ENCODE data around the gene CLEC6A. TPM values are rescaled to one million over a fixed set of nuclear protein-coding genes. Genes with fewer than 3 reads are reported as not detected.
"Not testable (repeated sequence)": the region's sequence is repeated elsewhere in the genome, so short reads cannot be mapped to it uniquely, and the experiment has no call there.

The CLEC6A gene
- total RNA-seq = not detected
- long read RNA-seq = 0 reads

DNA sequence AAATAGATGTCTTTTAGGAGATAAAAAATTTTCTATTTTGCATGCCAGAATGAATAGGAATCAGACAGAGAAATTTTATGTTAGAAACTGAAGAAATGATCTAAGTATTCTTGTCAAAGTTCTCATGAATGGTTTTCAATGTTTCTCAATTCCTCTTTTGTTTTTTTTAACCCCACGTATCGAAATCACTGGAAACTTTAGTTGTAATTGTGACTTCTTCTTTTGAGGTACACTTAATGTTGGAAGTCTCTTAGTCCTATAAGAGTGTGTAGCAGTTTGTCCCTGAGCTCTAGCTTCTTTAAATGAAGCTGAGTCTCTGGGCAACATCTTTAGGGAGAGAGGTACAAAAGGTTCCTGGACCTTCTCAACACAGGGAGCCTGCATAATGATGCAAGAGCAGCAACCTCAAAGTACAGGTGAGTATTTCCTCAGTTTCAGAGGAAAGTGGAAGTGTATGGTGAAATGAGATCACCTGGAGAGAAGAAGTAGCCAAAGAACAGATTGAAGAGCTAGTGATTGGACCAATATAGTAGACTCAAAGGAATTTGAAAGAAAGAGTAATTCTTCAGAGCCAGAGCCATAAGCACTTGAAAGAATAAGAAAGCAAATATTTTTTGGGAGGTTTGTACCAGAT, at the start of gene CLEC6A:
TSS of gene CLEC6A (plus strand) at position 236 of the 634 bp plus-strand sequence. CDS start at position 386, 150 bp downstream.
- intact Hi-C loops (cut with micrococcal nuclease) = no loop called here
- ATAC-seq = no peak
- DNase-seq = no peak

GRCh38 chr12:8419576-8419975, 36.2 kb upstream of the CLEC6A start:
- DNase-seq; intact Hi-C loops (cut with micrococcal nuclease); ATAC-seq: not testable (repeated sequence)

- DNase-seq (no peak), ATAC-seq (no peak)
- intact Hi-C loops (cut with micrococcal nuclease) = no loop called here
Measured at GRCh38 chr12:8420506-8420905, 35.3 kb upstream of the CLEC6A start.

GRCh38 chr12:8444536-8445278, 11.1 kb upstream of the CLEC6A start:
- ATAC-seq; intact Hi-C loops (cut with micrococcal nuclease): not testable (repeated sequence)

GRCh38 chr12:8445731-8446130, 10.0 kb upstream of the CLEC6A start:
- no peak for ATAC-seq
- intact Hi-C loops (cut with micrococcal nuclease) = no loop called here

More at GRCh38 chr12:8444536-8445278, 11.1 kb upstream of the CLEC6A start:
- not testable (repeated sequence) for DNase-seq

GRCh38 chr12:8446642-8447547, 8.9 kb upstream of the CLEC6A start:
- DNase-seq (no peak), ATAC-seq (no peak)
- intact Hi-C loops (cut with micrococcal nuclease) = no loop called here

More at GRCh38 chr12:8445731-8446130, 10.0 kb upstream of the CLEC6A start:
- DNase-seq = no peak

- intact Hi-C loops (cut with micrococcal nuclease) = no loop called here
- DNase-seq = no peak
- no peak for ATAC-seq
Measured at GRCh38 chr12:8449355-8449859, 6.4 kb upstream of the CLEC6A start.

DNA sequence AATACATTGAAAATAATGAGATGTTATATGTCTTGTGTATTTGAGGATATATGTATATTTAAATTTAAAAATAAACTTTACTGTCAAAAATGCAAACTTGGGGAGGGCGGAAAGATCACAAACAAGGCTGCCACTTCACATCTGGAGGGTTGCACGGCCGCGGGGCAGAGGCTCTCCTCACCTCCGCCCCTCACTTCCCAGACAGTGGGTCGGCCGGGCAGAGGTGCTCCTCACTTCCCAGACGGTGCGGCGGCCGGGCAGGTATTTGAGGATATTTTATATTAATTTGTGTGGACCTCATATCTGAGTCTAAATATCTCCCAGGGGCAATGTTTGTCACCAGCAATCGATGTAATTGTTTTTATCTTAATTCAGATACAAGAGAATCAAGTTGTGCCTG, 3.7 kb upstream of the CLEC6A start:
- intact Hi-C loops (cut with micrococcal nuclease) = no loop called here
- no peak for DNase-seq
- ATAC-seq = no peak

GRCh38 chr12:8453021-8453513, 2.7 kb upstream of the CLEC6A start:
- intact Hi-C loops (cut with micrococcal nuclease) = no loop called here
- ATAC-seq (no peak), DNase-seq (no peak)

DNA sequence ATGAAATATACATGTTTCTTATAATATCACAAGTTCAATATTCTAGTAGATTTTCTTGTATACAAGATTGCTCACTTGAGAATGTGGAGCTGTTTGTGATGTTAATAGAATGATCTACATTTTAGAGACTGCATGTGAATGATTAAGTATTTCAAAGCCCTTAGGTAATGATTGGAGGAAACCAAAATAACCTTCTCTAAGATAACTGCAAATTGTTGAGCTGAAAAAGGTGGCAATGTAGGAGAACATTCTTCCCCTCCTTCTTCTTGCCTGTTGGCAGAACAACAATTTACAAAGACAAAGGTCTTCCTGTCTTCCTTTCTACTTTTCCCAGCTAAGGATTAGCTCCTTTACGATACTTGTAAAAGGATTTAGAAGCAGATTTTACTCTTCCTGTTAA, 2.0 kb upstream of the CLEC6A start:
- ATAC-seq = no peak
- DNase-seq = no peak
- intact Hi-C loops (cut with micrococcal nuclease) = no loop called here

DNA sequence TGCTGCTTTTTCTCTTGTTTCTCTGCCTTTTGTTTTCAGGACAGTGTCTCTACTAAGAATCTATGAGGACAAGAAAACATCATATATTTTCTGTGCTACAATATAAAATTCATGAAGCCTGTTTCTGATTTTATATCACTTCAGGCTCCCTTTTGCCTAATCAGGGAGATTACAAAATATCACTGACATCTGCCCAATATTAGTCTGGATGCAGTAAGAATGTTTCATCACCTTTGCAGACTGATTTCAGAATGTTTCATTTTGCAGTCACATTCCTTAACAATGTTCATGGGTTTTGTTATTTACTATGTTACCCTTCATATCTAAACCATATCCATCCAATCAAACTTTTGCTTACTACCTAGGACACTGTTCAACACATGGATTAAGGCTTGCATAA, 491 bp upstream of the CLEC6A start:
- ATAC-seq (no peak), DNase-seq (no peak)
- intact Hi-C loops (cut with micrococcal nuclease) = no loop called here

- no peak for ATAC-seq
- intact Hi-C loops (cut with micrococcal nuclease) = no loop called here
Measured at GRCh38 chr12:8461426-8461825, 5.7 kb downstream of the CLEC6A start.

DNA sequence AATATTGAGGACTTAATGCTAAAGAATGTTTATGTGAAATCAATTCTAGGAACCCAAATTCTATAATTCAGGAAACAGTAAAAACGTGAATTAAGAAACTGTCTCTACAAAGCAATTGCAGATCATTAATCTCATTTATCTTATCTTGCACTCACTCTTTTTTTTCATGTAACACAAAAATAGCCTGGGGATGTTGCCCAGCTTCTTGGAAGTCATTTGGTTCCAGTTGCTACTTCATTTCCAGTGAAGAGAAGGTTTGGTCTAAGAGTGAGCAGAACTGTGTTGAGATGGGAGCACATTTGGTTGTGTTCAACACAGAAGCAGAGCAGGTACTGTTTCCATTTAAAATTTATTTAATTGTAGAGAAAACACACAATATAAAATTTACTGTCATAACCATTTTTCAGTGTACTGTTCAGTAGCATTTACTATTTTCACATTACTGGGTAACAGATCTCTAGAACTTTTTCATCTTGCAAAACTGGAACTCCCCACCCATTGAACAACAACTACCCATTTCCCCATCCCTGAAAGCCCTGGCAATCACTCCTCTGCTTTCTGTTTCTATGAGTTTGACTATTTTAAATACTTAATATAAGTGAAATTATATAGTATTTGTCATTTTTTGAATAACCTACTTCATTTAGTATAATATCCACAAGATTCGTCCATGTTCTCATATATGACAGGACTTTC, 9.7 kb downstream of the CLEC6A start:
- ATAC-seq (no peak), DNase-seq (no peak)
- intact Hi-C loops (cut with micrococcal nuclease) = no loop called here

More at GRCh38 chr12:8461426-8461825, 5.7 kb downstream of the CLEC6A start:
- DNase-seq = no peak

DNA sequence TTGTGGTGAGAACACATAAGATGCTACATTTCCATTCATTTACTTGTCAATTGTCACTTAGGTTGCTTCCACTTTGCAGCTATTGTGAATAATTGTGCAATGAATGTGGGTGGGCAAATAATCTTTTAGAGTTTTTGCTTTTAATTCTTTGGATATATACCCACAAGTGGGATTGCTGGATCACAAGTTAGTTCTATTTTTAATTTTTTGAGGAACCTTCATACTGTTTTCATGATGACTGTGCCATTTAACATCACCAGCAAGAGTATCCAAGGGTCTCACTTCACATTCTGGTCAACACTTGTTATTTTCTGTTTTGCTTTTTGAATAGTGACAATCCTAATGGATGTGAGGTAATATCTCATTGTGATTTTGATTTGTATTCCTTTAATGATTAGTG, 10.5 kb downstream of the CLEC6A start:
- no peak for DNase-seq
- intact Hi-C loops (cut with micrococcal nuclease) = no loop called here
- ATAC-seq = no peak

DNA sequence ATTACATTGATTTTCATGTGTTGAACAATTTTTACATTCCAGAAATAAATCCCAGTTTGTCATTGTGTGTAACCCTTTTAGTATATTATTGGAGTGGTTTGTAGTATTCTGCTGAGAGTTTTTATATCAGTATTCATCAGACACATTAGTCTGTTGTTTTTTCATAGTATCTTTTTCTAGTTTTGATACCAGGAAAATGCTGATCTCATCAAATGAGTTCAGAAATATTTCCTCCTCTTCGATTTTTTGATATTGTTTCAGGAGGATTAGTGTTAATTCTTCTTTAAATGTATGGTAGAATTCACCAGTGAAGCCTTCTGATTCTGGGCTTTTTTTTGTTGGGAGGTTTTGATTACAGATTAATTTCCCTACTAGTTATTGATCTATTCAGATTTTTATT, 15.3 kb downstream of the CLEC6A start:
- intact Hi-C loops (cut with micrococcal nuclease) = no loop called here
- ATAC-seq (no peak), DNase-seq (no peak)

DNA sequence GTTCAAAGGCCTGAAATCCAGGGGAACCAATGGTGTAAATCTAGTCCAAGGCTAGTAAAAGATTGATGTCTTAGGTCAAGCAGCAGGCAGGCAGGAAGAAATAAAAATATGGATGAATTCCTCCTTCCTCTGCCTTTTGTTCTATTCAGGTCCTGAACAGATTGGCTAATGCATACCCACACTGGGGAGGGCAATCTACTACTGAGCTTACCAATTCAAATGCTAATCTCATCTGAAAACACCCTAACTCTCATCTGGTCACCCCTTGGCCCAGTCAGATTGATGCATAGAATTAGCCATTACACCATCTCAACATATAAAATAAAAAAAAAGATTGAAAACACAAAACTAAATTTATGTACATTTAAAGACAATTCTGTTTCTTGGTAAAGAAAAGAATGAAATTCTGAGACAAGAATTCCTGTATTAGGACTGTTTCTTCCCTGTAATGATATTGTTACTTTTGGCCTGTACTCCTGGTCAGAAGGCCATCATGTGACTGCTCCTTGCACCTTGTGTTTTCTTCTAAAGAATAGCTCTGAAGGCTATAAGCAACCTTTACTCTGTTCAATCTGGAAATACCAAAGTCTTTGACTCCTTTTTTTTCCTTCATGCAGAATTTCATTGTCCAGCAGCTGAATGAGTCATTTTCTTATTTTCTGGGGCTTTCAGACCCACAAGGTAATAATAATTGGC, 19.9 kb downstream of the CLEC6A start:
- intact Hi-C loops (cut with micrococcal nuclease) = no loop called here
- ATAC-seq = no peak

DNA sequence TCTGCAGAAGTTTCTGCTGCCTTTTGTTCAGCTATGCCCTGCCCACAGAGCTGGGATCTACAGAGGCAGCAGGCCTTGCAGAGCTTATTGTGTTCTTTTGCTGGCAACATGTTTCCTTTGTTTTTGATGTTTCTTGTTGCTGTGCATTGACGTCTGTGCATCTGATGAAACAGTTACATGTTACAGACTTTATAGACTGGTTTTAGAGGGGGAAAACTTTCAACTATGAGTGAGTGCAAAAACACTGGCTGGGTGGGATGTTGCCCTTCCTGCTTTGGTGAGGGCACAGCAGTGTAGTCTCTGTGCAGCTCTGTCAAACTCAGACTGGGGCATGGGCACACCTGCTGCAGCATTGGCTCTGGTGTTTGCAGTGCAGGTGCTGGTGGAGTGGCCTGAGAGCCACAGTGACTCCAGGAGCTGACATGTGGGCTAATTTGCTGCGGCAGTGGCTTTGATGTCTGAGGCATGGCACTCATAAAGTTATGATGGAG, 26.9 kb downstream of the CLEC6A start:
- no peak for ATAC-seq
- intact Hi-C loops (cut with micrococcal nuclease) = no loop called here
- no peak for DNase-seq

More for the DNA sequence above, 19.9 kb downstream of the CLEC6A start:
- DNase-seq = no peak

- ATAC-seq (no peak), DNase-seq (no peak)
- intact Hi-C loops (cut with micrococcal nuclease) = no loop called here
Measured at GRCh38 chr12:8483079-8483478, 27.3 kb downstream of the CLEC6A start.

All from left ventricle myocardium superior (tissue), 1 donor.